ENCODE results near the gene PARD3B. TPM values are rescaled to one million over a fixed set of nuclear protein-coding genes. Genes with fewer than 3 reads are reported as not detected.

The PARD3B gene
- total RNA-seq, 2 experiments from 2014 or later, result 0.49 to 1.1 TPM

DNA sequence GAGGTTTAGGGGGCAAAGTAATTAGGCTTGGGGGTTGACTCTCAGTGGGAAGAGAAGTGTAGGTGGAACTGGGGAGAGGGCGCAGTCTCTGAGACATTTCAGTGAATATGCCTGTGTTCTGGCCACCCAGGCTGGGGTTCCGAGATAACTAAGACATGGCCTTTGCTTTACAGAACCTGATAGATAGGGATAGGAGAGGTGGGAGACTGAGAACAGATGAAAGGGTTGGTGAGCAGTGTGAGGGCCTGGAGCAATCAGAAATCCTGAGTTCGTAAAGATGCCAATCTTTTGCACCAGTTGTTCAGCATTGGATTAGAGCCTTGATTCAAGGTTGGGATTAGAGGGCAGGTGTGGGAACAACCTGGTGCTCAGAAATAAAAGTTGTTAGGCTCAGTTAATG lies 15.6 kb downstream of the PARD3B start:
- no peak for DNase-seq
- no peak overlapping the region for H3K4me3 Mint-ChIP-seq
- peaks cover 8% of the 10 kb centered on the region for H3K27me3 Mint-ChIP-seq
- no peaks in the 10 kb centered on the region for H3K9me3 Mint-ChIP-seq
- H3K27ac Mint-ChIP-seq, result no peak overlapping the region
- peaks cover 3% of the 10 kb centered on the region for H3K36me3 Mint-ChIP-seq
- peaks cover 1% of the 10 kb centered on the region for H3K4me1 Mint-ChIP-seq

- H3K27me3 Mint-ChIP-seq, result peaks cover 8% of the 10 kb centered on the region
- H3K9me3 Mint-ChIP-seq, result no peaks in the 10 kb centered on the region
- DNase-seq, result no peak
- H3K27ac Mint-ChIP-seq, result no peak overlapping the region
- no peak overlapping the region for H3K4me3 Mint-ChIP-seq
- H3K36me3 Mint-ChIP-seq, result peaks cover 3% of the 10 kb centered on the region
- H3K4me1 Mint-ChIP-seq, result peaks cover 1% of the 10 kb centered on the region
Measured at GRCh38 chr2:204561771-204562170, 16.5 kb downstream of the PARD3B start.

GRCh38 chr2:204566439-204566838 lies 21.2 kb downstream of the PARD3B start:
- no peak overlapping the region for H3K27ac Mint-ChIP-seq
- no peaks in the 10 kb centered on the region for H3K36me3 Mint-ChIP-seq
- H3K4me3 Mint-ChIP-seq, result no peak overlapping the region
- no peak for DNase-seq
- H3K9me3 Mint-ChIP-seq, result no peaks in the 10 kb centered on the region
- H3K4me1 Mint-ChIP-seq, result peaks cover 1% of the 10 kb centered on the region
- peaks cover 7% of the 10 kb centered on the region for H3K27me3 Mint-ChIP-seq

- Mint-ChIP-seq H3K27me3 (peaks cover 10% of the 10 kb centered on the region), H3K9me3 (no peaks in the 10 kb centered on the region), H3K36me3 (no peaks in the 10 kb centered on the region), H3K4me3 (no peak overlapping the region), H3K27ac (no peak overlapping the region), H3K4me1 (no peaks in the 10 kb centered on the region)
- no peak for DNase-seq
Measured at GRCh38 chr2:204570421-204570820, 25.1 kb downstream of the PARD3B start.

GRCh38 chr2:204571041-204571440 lies 25.8 kb downstream of the PARD3B start:
- H3K4me1 Mint-ChIP-seq, result peaks cover 2% of the 10 kb centered on the region
- H3K9me3 Mint-ChIP-seq, result no peaks in the 10 kb centered on the region
- H3K27me3 Mint-ChIP-seq, result peaks cover 13% of the 10 kb centered on the region
- H3K4me3 Mint-ChIP-seq, result no peak overlapping the region
- no peak overlapping the region for H3K27ac Mint-ChIP-seq
- H3K36me3 Mint-ChIP-seq, result no peaks in the 10 kb centered on the region
- DNase-seq, result no peak

GRCh38 chr2:204571911-204572310 lies 26.6 kb downstream of the PARD3B start:
- Mint-ChIP-seq H3K27ac (no peak overlapping the region), H3K4me1 (peaks cover 8% of the 10 kb centered on the region), H3K9me3 (no peaks in the 10 kb centered on the region), H3K4me3 (no peak overlapping the region), H3K27me3 (peaks cover 13% of the 10 kb centered on the region), H3K36me3 (no peaks in the 10 kb centered on the region)
- no peak for DNase-seq

- H3K27ac Mint-ChIP-seq, result no peak overlapping the region
Measured at GRCh38 chr2:204573221-204573620, 27.9 kb downstream of the PARD3B start.

GRCh38 chr2:204574486-204574885 lies 29.2 kb downstream of the PARD3B start:
- H3K9me3 Mint-ChIP-seq, result no peaks in the 10 kb centered on the region
- H3K27me3 Mint-ChIP-seq, result peaks cover 9% of the 10 kb centered on the region
- H3K4me3 Mint-ChIP-seq, result no peak overlapping the region
- H3K4me1 Mint-ChIP-seq, result peaks cover 8% of the 10 kb centered on the region
- no peak for DNase-seq
- H3K27ac Mint-ChIP-seq, result no peak overlapping the region
- H3K36me3 Mint-ChIP-seq, result no peaks in the 10 kb centered on the region

More at GRCh38 chr2:204573221-204573620, 27.9 kb downstream of the PARD3B start:
- peaks cover 9% of the 10 kb centered on the region for H3K27me3 Mint-ChIP-seq
- DNase-seq, result no peak
- H3K4me3 Mint-ChIP-seq, result no peak overlapping the region
- peaks cover 8% of the 10 kb centered on the region for H3K4me1 Mint-ChIP-seq
- H3K36me3 Mint-ChIP-seq, result no peaks in the 10 kb centered on the region
- H3K9me3 Mint-ChIP-seq, result no peaks in the 10 kb centered on the region

- peaks cover 14% of the 10 kb centered on the region for H3K27me3 Mint-ChIP-seq
- no peak for DNase-seq
- H3K4me3 Mint-ChIP-seq, result no peak overlapping the region
- H3K27ac Mint-ChIP-seq, result no peak overlapping the region
- no peaks in the 10 kb centered on the region for H3K9me3 Mint-ChIP-seq
- peaks cover 8% of the 10 kb centered on the region for H3K4me1 Mint-ChIP-seq
- no peaks in the 10 kb centered on the region for H3K36me3 Mint-ChIP-seq
Measured at GRCh38 chr2:204575463-204575862, 30.2 kb downstream of the PARD3B start.

GRCh38 chr2:204576362-204576979 lies 31.2 kb downstream of the PARD3B start:
- peaks cover 14% of the 10 kb centered on the region for H3K27me3 Mint-ChIP-seq
- H3K9me3 Mint-ChIP-seq, result no peaks in the 10 kb centered on the region
- H3K36me3 Mint-ChIP-seq, result no peaks in the 10 kb centered on the region
- peaks cover 8% of the 10 kb centered on the region for H3K4me1 Mint-ChIP-seq
- peak; percentile 24 for DNase-seq
- no peak overlapping the region for H3K4me3 Mint-ChIP-seq
- H3K27ac Mint-ChIP-seq, result peak overlapping the region; percentile 12

GRCh38 chr2:204578928-204579598 lies 33.8 kb downstream of the PARD3B start:
- Mint-ChIP-seq H3K27ac (no peak overlapping the region), H3K27me3 (peaks cover 12% of the 10 kb centered on the region), H3K9me3 (peaks cover 2% of the 10 kb centered on the region), H3K4me3 (no peak overlapping the region), H3K36me3 (no peaks in the 10 kb centered on the region), H3K4me1 (peaks cover 8% of the 10 kb centered on the region)
- DNase-seq, result no peak

DNA sequence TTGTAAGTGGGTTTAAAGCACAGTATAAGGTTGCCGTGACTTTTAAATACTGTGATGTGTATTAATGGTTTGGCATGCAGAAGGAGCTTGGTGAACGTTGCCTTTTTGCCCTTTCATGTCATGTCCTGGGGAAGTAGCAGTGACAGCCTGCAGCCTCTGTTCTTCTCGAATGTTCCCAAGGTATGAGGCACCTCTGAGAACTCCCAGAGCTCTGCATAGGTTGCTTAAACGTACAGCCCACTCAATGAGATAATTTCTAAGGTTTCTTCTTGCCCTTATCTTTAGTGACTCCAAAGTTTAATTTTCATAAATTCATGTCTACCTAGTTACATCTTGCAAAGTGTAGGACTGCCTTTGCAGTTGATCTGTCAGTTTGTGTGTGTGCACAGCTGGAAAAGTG lies 36.7 kb downstream of the PARD3B start:
- Mint-ChIP-seq H3K9me3 (peaks cover 2% of the 10 kb centered on the region), H3K27ac (no peak overlapping the region), H3K27me3 (peaks cover 13% of the 10 kb centered on the region), H3K36me3 (no peaks in the 10 kb centered on the region), H3K4me1 (no peaks in the 10 kb centered on the region), H3K4me3 (no peak overlapping the region)
- DNase-seq, result no peak

GRCh38 chr2:204583773-204584172 lies 38.5 kb downstream of the PARD3B start:
- Mint-ChIP-seq H3K4me1 (no peaks in the 10 kb centered on the region), H3K27ac (no peak overlapping the region), H3K36me3 (no peaks in the 10 kb centered on the region), H3K4me3 (no peak overlapping the region), H3K27me3 (peaks cover 17% of the 10 kb centered on the region), H3K9me3 (peaks cover 2% of the 10 kb centered on the region)
- DNase-seq, result no peak

- peaks cover 12% of the 10 kb centered on the region for H3K27me3 Mint-ChIP-seq
- DNase-seq, result no peak
- no peak overlapping the region for H3K27ac Mint-ChIP-seq
- H3K9me3 Mint-ChIP-seq, result peaks cover 4% of the 10 kb centered on the region
- H3K36me3 Mint-ChIP-seq, result peaks cover 3% of the 10 kb centered on the region
- H3K4me1 Mint-ChIP-seq, result no peaks in the 10 kb centered on the region
- H3K4me3 Mint-ChIP-seq, result no peak overlapping the region
Measured at GRCh38 chr2:204585930-204586329, 40.7 kb downstream of the PARD3B start.

DNA sequence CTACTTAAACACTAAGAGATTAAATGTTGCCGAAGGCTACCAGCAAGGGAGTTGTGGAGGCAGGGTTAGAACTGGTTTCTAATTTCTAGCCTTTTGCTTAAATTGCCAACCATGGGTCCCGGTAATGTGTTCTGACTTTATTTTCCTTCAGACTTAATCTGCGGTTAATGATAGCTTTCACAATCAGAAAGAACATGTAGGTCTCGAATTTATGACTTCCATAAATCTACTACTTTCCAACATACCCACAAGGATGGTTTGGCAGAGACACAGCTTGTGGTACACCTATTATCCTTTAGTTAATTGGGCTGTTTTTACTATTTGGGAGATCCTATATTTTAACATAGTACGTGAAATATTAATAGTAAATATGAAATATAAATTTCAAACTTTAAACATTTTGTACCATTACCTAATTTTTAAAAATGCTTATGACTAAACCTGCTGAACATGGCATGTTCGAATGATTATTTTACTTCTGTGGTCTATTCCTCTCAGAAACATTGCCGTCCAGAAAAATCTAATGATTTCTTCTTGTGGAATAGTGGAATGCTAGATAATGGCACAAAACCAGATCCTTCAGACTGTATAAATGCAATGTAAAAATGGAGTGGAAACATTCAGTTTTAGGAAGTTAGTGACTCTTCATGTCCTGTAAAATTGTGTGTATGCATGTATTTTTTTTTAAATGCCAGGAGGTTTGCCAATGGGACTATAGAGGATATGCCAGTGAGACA lies 41.3 kb downstream of the PARD3B start:
- peaks cover 12% of the 10 kb centered on the region for H3K27me3 Mint-ChIP-seq
- peaks cover 3% of the 10 kb centered on the region for H3K36me3 Mint-ChIP-seq
- H3K4me1 Mint-ChIP-seq, result no peaks in the 10 kb centered on the region
- H3K27ac Mint-ChIP-seq, result no peak overlapping the region
- peaks cover 4% of the 10 kb centered on the region for H3K9me3 Mint-ChIP-seq
- no peak overlapping the region for H3K4me3 Mint-ChIP-seq
- no peak for DNase-seq

Data from activated naive CD8-positive, alpha-beta T cell treated with anti-CD3 and anti-CD28 coated beads for 36 hours (primary cell).